Measurements from ENCODE around the gene FILIP1.

GRCh38 chr6:75302280-75302679, 191.3 kb downstream of the FILIP1 start:
- no peak for TF ChIP-seq SIN3A (IDR thresholded peaks at IDR 0.05; ENCODE audit: borderline replicate concordance, insufficient read depth, low read length)
- no peak for TF ChIP-seq TAF1 (IDR thresholded peaks at IDR 0.05; ENCODE audit: borderline replicate concordance, insufficient read depth, low read length)
- TF ChIP-seq POLR2AphosphoS5 (IDR thresholded peaks at IDR 0.05; ENCODE audit: low read depth, low read length), result no peak
- no peak for TF ChIP-seq REST (IDR thresholded peaks at IDR 0.05; ENCODE audit: insufficient read depth in 1 of 2, low read depth in 2 of 2, low read length in 2 of 2)
- no peak for TF ChIP-seq FOXP2 (optimal IDR thresholded peaks at IDR 0.05; ENCODE audit: borderline replicate concordance, extremely low read depth, extremely low read length, insufficient read depth)

All from PFSK-1 (cell line).